Uterus (tissue), 4 donors: ENCODE measurements around the gene TSPAN19. TPM values are rescaled to one million over a fixed set of nuclear protein-coding genes. Genes with fewer than 3 reads are reported as not detected.
"Not testable (repeated sequence)": the region's sequence is repeated elsewhere in the genome, so short reads cannot be mapped to it uniquely, and the experiment has no call there.

Experiments used
- DNase-seq, 2 donors: peaks; one replicate each; pipeline ENCODE4 v3.0.0-alpha.2; 2019 to 2020
- H3K27ac ChIP-seq, 2 donors: fragments of 200-600 bp; sonication (generic); 1 replicate in 1 of 2; 2 replicates in 1 of 2; pipeline ENCODE4 v1.5.1; 2016 to 2018
- H3K27me3 ChIP-seq, 2 donors: fragments of 200-600 bp; sonication (generic); one replicate each; pipeline ENCODE4 v1.5.1; 2018 to 2019; ENCODE audit warnings: control low read depth in 1 of 2
- H3K36me3 ChIP-seq, 2 donors: fragments of 200-600 bp; sonication (generic); one replicate each; pipeline ENCODE4 v1.5.1; 2019; ENCODE audit warnings: control low read depth in 1 of 2
- H3K4me1 ChIP-seq, 2 donors: fragments of 200-600 bp; sonication (generic); one replicate each; pipeline ENCODE4 v1.5.1; 2018 to 2019; ENCODE audit warnings: control low read depth in 1 of 2
- H3K4me3 ChIP-seq, 2 donors: fragments of 200-600 bp; sonication (generic); 1 replicate in 1 of 2; 2 replicates in 1 of 2; pipeline ENCODE4 v1.5.1; 2018 to 2019; ENCODE audit warnings: mild to moderate bottlenecking in 1 of 2
- H3K9me3 ChIP-seq, 2 donors: fragments of 200-600 bp; sonication (generic); one replicate each; pipeline ENCODE4 v1.5.1; 2019; ENCODE audit warnings: control low read depth in 1 of 2
- CTCF ChIP-seq, 4 experiments: fragments of 200-600 bp in 2 of 4; fragments of 450-650 bp in 2 of 4; sonication (generic) in 2 of 4; IDR thresholded peaks; one replicate each; pipeline ENCODE4 v1.5.1; 2016 to 2019; ENCODE audit warnings: antibody characterized with exemption in 4 of 4, mild to moderate bottlenecking in 2 of 4, moderate library complexity in 1 of 4
- POLR2A ChIP-seq, 2 donors: fragments of 450-650 bp; IDR thresholded peaks; one replicate each; pipeline ENCODE4 v1.6.1; 2016; ENCODE audit warnings: antibody characterized with exemption in 2 of 2, mild to moderate bottlenecking in 1 of 2, moderate library complexity in 1 of 2
- intact Hi-C: fragments of 100-400 bp; cut with DNase I; formaldehyde crosslinking; loops from one replicate; pipeline ENCODE4 v1.15.1; 2023; ENCODE audit warnings: low total_unique reads
- total RNA-seq, 4 donors: library from RNA; depleted of rRNA in 3 of 4; stranded (reverse); fragments of >200 nt in 3 of 4; gene quantifications; one replicate each; pipeline versions ENCODE4 v1.1.0 to v1.2.4, GENCODE V29; 2014 to 2023
- donor health status: DM: yes; HTN: yes; CAD: no.

TSPAN19 gene
- total RNA-seq, 4 donors from 2014 or later = under 0.01 to 0.59 TPM; not detected in 2

- Histone ChIP-seq H3K27me3 (no peaks in the 10 kb centered on the region), H3K4me1 (no peaks in the 10 kb centered on the region), H3K9me3 (no peaks in the 10 kb centered on the region), H3K4me3 (no peak overlapping the region), H3K27ac (no peak overlapping the region), H3K36me3 (no peaks in the 10 kb centered on the region)
- DNase-seq = no peak
- intact Hi-C loops = no loop called here
- TF ChIP-seq CTCF (IDR thresholded peaks at IDR 0.05) (no peak), POLR2A (IDR thresholded peaks at IDR 0.05) (no peak)
Observed at GRCh38 chr12:85017133-85017532, 18.9 kb downstream of the TSPAN19 start.

GRCh38 chr12:85016413-85016812, 19.7 kb downstream of the TSPAN19 start:
- TF ChIP-seq POLR2A (IDR thresholded peaks at IDR 0.05) = no peak
- no peak for TF ChIP-seq CTCF (IDR thresholded peaks at IDR 0.05)
- intact Hi-C loops = no loop called here

GRCh38 chr12:85007836-85008235, 28.2 kb downstream of the TSPAN19 start:
- H3K9me3 ChIP-seq = no peaks in the 10 kb centered on the region
- TF ChIP-seq POLR2A (IDR thresholded peaks at IDR 0.05) (no peak), CTCF (IDR thresholded peaks at IDR 0.05) (no peak)
- DNase-seq = no peak
- no peak overlapping the region for H3K4me3 ChIP-seq
- H3K27me3 ChIP-seq = no peaks in the 10 kb centered on the region
- no peak overlapping the region for H3K27ac ChIP-seq
- no peaks in the 10 kb centered on the region for H3K4me1 ChIP-seq
- H3K36me3 ChIP-seq = no peaks in the 10 kb centered on the region
- intact Hi-C loops = no loop called here

More at GRCh38 chr12:85016413-85016812, 19.7 kb downstream of the TSPAN19 start:
- H3K9me3 ChIP-seq = no peaks in the 10 kb centered on the region
- no peaks in the 10 kb centered on the region for H3K36me3 ChIP-seq
- DNase-seq = no peak
- H3K4me1 ChIP-seq = no peaks in the 10 kb centered on the region
- no peak overlapping the region for H3K4me3 ChIP-seq
- H3K27me3 ChIP-seq = no peaks in the 10 kb centered on the region
- no peak overlapping the region for H3K27ac ChIP-seq

- Histone ChIP-seq H3K27me3 (no peaks in the 10 kb centered on the region), H3K4me3 (no peak overlapping the region), H3K36me3 (no peaks in the 10 kb centered on the region), H3K9me3 (no peaks in the 10 kb centered on the region), H3K4me1 (no peaks in the 10 kb centered on the region), H3K27ac (no peak overlapping the region)
- intact Hi-C loops = no loop called here
- no peak for TF ChIP-seq POLR2A (IDR thresholded peaks at IDR 0.05)
- no peak for TF ChIP-seq CTCF (IDR thresholded peaks at IDR 0.05)
- DNase-seq = no peak
Observed at GRCh38 chr12:85006206-85006605, 29.9 kb downstream of the TSPAN19 start.

GRCh38 chr12:85005615-85006014, 30.5 kb downstream of the TSPAN19 start:
- no peaks in the 10 kb centered on the region for H3K36me3 ChIP-seq
- H3K4me1 ChIP-seq = no peaks in the 10 kb centered on the region
- H3K9me3 ChIP-seq = no peaks in the 10 kb centered on the region
- TF ChIP-seq CTCF (IDR thresholded peaks at IDR 0.05) = no peak
- H3K27me3 ChIP-seq = no peaks in the 10 kb centered on the region
- intact Hi-C loops = no loop called here
- no peak overlapping the region for H3K27ac ChIP-seq
- no peak for DNase-seq
- H3K4me3 ChIP-seq = no peak overlapping the region

- intact Hi-C loops, DNase-seq, H3K36me3 ChIP-seq: not testable (repeated sequence)
Observed at GRCh38 chr12:85005047-85005446, 31.0 kb downstream of the TSPAN19 start.

More at GRCh38 chr12:85005047-85005446, 31.0 kb downstream of the TSPAN19 start:
- not testable (repeated sequence) for H3K4me1 ChIP-seq, H3K27ac ChIP-seq, H3K27me3 ChIP-seq, H3K9me3 ChIP-seq, H3K4me3 ChIP-seq
